CD1c-positive myeloid dendritic cell (primary cell): Measurements from ENCODE around the gene R3HDM2.
"Not testable (repeated sequence)": the region's sequence is repeated elsewhere in the genome, so short reads cannot be mapped to it uniquely, and the experiment has no call there.

Experiments used
- DNase-seq: peaks from one replicate; pipeline ENCODE4 v3.0.0-alpha.2; 2016; ENCODE audit errors: extremely low spot score

R3HDM2 gene

DNA sequence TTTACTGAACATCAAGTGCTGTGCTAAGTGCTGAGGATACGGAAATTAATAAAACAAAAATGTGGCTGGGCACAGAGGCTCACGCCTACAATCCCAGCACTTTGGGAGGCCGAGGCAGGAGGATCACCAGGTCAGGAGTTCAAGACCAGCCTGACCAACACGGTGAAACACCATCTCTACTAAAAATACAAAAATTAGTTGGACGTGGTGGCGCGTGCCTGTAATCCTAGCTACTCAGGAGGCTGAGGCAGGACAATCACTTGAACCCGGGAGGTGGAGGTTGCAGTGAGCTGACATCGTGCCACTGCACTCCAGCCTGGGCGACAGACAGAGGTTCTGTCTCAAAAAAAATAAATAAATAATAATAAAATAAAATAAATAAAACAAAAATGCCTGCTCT, 3.9 kb downstream of the R3HDM2 start:
- not testable (repeated sequence) for DNase-seq

DNA sequence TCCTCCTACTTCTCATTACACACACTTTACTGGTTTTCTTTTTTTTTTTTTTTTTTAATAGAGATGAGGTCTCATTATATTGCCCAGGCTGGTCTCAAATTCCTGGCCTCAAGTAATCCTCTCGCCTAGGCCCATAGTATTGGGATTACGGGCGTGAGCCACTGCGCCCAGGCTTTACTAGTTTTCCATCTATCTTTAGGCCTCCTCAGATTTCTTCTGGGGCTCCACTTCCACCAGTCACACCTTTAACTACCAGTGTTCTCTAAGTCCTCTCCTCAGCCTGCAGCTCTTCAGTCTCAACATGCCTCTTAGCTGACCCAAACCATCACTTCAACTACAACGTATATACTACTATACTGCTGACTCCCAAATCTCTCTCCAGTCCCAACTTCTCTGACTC, 10.4 kb downstream of the R3HDM2 start:
- no peak for DNase-seq

- DNase-seq = no peak
Observed at GRCh38 chr12:57419495-57419894, 11.3 kb downstream of the R3HDM2 start.

GRCh38 chr12:57418255-57418654, 12.6 kb downstream of the R3HDM2 start:
- no peak for DNase-seq

GRCh38 chr12:57416039-57416996, 14.5 kb downstream of the R3HDM2 start:
- no peak for DNase-seq

DNA sequence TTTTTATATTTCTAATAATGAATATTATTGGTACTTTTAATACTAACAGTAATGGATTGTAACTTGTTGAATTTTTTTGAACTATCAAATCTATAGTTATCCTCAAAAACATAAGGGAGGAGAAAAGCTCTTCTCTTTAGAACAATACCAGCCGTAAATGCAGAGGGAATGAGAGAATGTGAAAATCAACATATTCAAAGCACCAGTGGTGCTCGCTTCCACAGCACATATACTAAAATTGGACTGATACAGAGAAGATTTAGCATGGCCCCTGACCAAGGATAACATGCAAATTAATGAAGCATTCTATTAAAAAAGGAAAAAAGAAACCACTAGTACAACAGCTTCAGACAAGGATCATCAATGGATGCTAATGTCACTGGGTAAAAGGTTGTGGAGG, 15.8 kb downstream of the R3HDM2 start:
- DNase-seq = no peak

- not testable (repeated sequence) for DNase-seq
Observed at GRCh38 chr12:57414160-57414559, 16.7 kb downstream of the R3HDM2 start.

GRCh38 chr12:57410534-57410933, 20.3 kb downstream of the R3HDM2 start:
- no peak for DNase-seq

- DNase-seq = no peak
Observed at GRCh38 chr12:57404966-57405640, 25.7 kb downstream of the R3HDM2 start.

GRCh38 chr12:57402156-57402555, 28.7 kb downstream of the R3HDM2 start:
- not testable (repeated sequence) for DNase-seq

GRCh38 chr12:57401165-57401564, 29.7 kb downstream of the R3HDM2 start:
- DNase-seq = no peak

GRCh38 chr12:57399718-57400463, 31.0 kb downstream of the R3HDM2 start:
- DNase-seq = not testable (repeated sequence)

DNA sequence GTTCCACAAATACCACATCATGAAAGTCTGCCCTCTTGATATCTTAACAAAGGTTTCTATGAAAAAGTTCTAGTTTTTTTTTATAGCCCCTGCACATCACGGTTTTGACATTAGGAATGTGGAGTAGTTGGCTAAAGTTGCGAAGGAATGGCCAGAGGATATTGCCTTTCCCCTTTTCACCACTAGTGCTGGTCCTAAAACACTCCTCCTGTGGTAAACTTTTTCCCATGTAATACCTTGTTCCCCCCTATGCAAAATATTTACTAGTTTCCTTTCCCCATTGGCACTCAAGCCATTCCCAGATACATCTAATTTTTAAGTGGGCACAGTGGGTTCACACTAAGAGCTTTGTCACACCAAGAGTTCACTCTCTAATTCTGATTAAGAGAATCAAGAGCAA, 33.4 kb downstream of the R3HDM2 start:
- DNase-seq = no peak

- no peak for DNase-seq
Observed at GRCh38 chr12:57395121-57395520, 35.7 kb downstream of the R3HDM2 start.

- no peak for DNase-seq
Observed at GRCh38 chr12:57390174-57390573, 40.7 kb downstream of the R3HDM2 start.

- DNase-seq = no peak
Observed at GRCh38 chr12:57389033-57389432, 41.8 kb downstream of the R3HDM2 start.

DNA sequence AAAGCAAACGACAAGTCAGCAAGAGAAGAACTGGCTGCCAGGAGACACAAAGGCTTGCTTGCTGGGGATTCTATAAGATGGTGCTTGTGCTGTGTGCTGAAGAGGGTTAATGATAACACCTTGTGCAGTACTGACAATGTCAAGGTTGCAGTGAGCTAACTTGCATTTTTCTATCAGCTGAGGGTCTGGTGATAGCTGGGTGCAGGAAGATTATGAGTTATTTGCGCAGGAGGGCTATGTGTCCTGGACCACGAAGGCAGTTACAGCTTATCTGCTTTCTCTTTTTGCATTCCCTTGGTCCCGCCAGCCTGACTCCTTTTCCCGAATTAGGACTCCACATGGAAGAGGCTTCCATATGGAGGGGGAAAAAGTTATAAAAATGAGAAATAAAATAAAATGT, 42.4 kb downstream of the R3HDM2 start:
- no peak for DNase-seq

DNA sequence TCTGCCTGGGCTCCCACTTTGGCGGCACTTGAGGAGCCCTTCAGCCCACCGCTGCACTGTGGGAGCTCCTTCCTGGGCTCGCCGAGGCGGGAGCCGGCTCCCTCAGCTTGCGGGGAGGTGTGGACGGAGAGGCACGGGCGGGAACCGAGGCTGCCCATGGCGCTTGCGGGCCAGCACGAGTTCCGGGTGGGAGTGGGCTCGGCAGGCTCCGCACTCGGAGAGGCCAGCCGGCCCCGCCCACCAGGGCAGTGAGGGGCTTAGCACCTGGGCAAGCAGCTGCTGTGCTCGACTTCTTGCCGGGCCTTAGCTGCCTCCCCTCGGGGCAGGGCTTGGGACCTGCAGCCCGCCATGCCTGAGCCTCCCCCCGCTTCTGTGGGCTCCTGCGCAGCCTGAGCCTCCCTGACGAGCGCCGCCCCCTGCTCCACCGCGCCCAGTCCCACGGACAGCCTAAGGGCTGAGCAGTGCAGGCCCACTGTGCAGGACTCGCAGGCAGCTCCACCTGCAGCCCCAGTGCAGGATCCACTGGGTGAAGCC, 44.6 kb downstream of the R3HDM2 start:
- no peak for DNase-seq

DNA sequence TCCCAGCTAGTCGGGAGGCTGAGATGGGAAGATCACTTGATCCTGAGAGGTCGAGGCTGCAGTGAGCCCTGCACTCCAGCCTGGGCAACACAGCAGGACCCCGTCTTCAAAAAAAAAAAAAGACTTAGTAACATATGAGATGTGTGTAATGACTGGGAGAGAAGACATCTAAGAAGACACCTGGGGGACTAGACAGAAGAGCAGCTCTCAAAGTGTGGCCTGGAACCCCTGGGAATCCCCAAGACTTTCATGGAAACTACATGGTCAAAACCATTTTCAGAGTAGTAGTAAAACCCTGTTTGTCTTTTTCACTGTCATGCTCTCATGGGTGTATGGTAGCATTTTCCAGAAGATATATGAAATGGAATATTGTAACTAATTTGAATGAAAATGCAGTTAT, 45.3 kb downstream of the R3HDM2 start:
- no peak for DNase-seq

GRCh38 chr12:57384478-57384877, 46.4 kb downstream of the R3HDM2 start:
- DNase-seq = no peak

- DNase-seq = no peak
Observed at GRCh38 chr12:57381693-57382220, 49.1 kb downstream of the R3HDM2 start.

DNA sequence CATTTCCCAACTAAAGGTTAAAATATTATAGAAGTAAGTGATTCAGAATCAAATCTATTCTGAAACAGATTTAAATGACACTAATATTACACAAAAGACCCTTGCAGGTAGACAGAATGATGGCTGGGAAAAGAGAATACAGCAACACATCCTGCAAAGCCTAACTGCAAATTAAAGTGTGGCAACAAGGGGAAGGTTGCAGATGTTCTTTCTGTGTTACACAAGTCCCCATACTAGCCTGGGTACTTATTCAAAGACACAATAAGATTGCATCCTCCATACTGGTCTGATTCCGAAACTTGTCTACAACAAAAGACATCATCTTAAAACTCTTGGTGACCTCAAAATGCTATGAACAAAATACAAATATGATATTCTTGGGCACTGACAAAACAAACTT, 50.5 kb downstream of the R3HDM2 start:
- no peak for DNase-seq
